Measurements from ENCODE around the gene KLHL29. TPM values are rescaled to one million over a fixed set of nuclear protein-coding genes. Genes with fewer than 3 reads are reported as not detected.
A peak's percentile ranks its signal among the peaks of the same experiment; 100 is the strongest.

KLHL29 gene
- total RNA-seq, 1 experiment from 2014 or later: 43.1 TPM

- intact Hi-C loops (cut with micrococcal nuclease): loop anchor here (10.0 kb wide), 2 partner anchors 179 to 879 kb away; partner anchors contain the start of gene KLHL29
Measured at GRCh38 chr2:23563673-23564614, 179.0 kb downstream of the KLHL29 start.

GRCh38 chr2:23564615-23564960 lies 179.6 kb downstream of the KLHL29 start:
- no peaks in the 10 kb centered on the region for H3K9me3 Mint-ChIP-seq (ENCODE audit: unreplicated experiment)
- no peak overlapping the region for H3K27ac Mint-ChIP-seq (ENCODE audit: low read depth, unreplicated experiment)
- no TSS peak for BruUV-seq (replicated peaks)
- no peak overlapping the region for H3K4me3 Mint-ChIP-seq (ENCODE audit: unreplicated experiment)
- DNase-seq (ENCODE audit: unreplicated experiment): peak; percentile 52
- H3K27me3 Mint-ChIP-seq (ENCODE audit: insufficient read depth, unreplicated experiment): no peaks in the 10 kb centered on the region
- H3K36me3 Mint-ChIP-seq (ENCODE audit: insufficient read depth, unreplicated experiment): no peaks in the 10 kb centered on the region
- intact Hi-C loops (cut with micrococcal nuclease): loop anchor here (10.0 kb wide), 2 partner anchors 180 to 880 kb away; partner anchors contain the start of gene KLHL29
- ChIA-PET CTCF (interaction anchor here (0.6 kb wide), 1 partner anchor 16 kb away, joined by 4 read pairs; no protein-coding TSS in a partner anchor), POLR2A (no interaction called here)
- TF ChIP-seq CTCF (IDR thresholded peaks at IDR 0.05; ENCODE audit: unreplicated experiment): no peak
- H3K4me1 Mint-ChIP-seq (ENCODE audit: insufficient read depth, unreplicated experiment): peaks cover 16% of the 10 kb centered on the region

More at GRCh38 chr2:23563673-23564614, 179.0 kb downstream of the KLHL29 start:
- Mint-ChIP-seq H3K36me3 (ENCODE audit: insufficient read depth, unreplicated experiment) (no peaks in the 10 kb centered on the region), H3K9me3 (ENCODE audit: unreplicated experiment) (no peaks in the 10 kb centered on the region), H3K4me1 (ENCODE audit: insufficient read depth, unreplicated experiment) (peaks cover 16% of the 10 kb centered on the region), H3K27ac (ENCODE audit: low read depth, unreplicated experiment) (peak overlapping the region; percentile 80), H3K4me3 (ENCODE audit: unreplicated experiment) (no peak overlapping the region), H3K27me3 (ENCODE audit: insufficient read depth, unreplicated experiment) (no peaks in the 10 kb centered on the region)
- ChIA-PET POLR2A (no interaction called here), CTCF (interaction anchor here (0.7 kb wide), 2 partner anchors 52 to 759 kb away, joined by 3 read pairs; no protein-coding TSS in a partner anchor)
- peak; percentile 58 for DNase-seq (ENCODE audit: unreplicated experiment)
- TF ChIP-seq CTCF (IDR thresholded peaks at IDR 0.05; ENCODE audit: unreplicated experiment): no peak
- no TSS peak for BruUV-seq (replicated peaks)

- TF ChIP-seq CTCF (IDR thresholded peaks at IDR 0.05; ENCODE audit: unreplicated experiment): no peak
- intact Hi-C loops (cut with micrococcal nuclease): loop anchor here (10.0 kb wide), 2 partner anchors 181 to 881 kb away; partner anchors contain the start of gene KLHL29
- Mint-ChIP-seq H3K27ac (ENCODE audit: low read depth, unreplicated experiment) (no peak overlapping the region), H3K9me3 (ENCODE audit: unreplicated experiment) (no peaks in the 10 kb centered on the region), H3K27me3 (ENCODE audit: insufficient read depth, unreplicated experiment) (no peaks in the 10 kb centered on the region), H3K4me3 (ENCODE audit: unreplicated experiment) (no peak overlapping the region), H3K4me1 (ENCODE audit: insufficient read depth, unreplicated experiment) (peaks cover 16% of the 10 kb centered on the region), H3K36me3 (ENCODE audit: insufficient read depth, unreplicated experiment) (no peaks in the 10 kb centered on the region)
- BruUV-seq (replicated peaks): no TSS peak
- CTCF ChIA-PET: no interaction called here
- DNase-seq (ENCODE audit: unreplicated experiment): no peak
- POLR2A ChIA-PET: no interaction called here
Measured at GRCh38 chr2:23565374-23565773, 180.4 kb downstream of the KLHL29 start.

GRCh38 chr2:23565814-23566213 lies 180.8 kb downstream of the KLHL29 start:
- H3K36me3 Mint-ChIP-seq (ENCODE audit: insufficient read depth, unreplicated experiment): no peaks in the 10 kb centered on the region
- H3K4me1 Mint-ChIP-seq (ENCODE audit: insufficient read depth, unreplicated experiment): peaks cover 16% of the 10 kb centered on the region
- no peak overlapping the region for H3K27ac Mint-ChIP-seq (ENCODE audit: low read depth, unreplicated experiment)
- BruUV-seq (replicated peaks): no TSS peak
- no peak for DNase-seq (ENCODE audit: unreplicated experiment)
- H3K9me3 Mint-ChIP-seq (ENCODE audit: unreplicated experiment): no peaks in the 10 kb centered on the region
- no peaks in the 10 kb centered on the region for H3K27me3 Mint-ChIP-seq (ENCODE audit: insufficient read depth, unreplicated experiment)
- intact Hi-C loops (cut with micrococcal nuclease): loop anchor here (10.0 kb wide), 2 partner anchors 181 to 881 kb away; partner anchors contain the start of gene KLHL29
- ChIA-PET CTCF (interaction anchor here (0.7 kb wide), 2 partner anchors 203 to 235 kb away, joined by 4 read pairs; no protein-coding TSS in a partner anchor), POLR2A (no interaction called here)
- no peak overlapping the region for H3K4me3 Mint-ChIP-seq (ENCODE audit: unreplicated experiment)
- TF ChIP-seq CTCF (IDR thresholded peaks at IDR 0.05; ENCODE audit: unreplicated experiment): no peak
